Endothelial cell (in vitro differentiated cells): ENCODE measurements around the gene SLC35A3. TPM values are rescaled to one million over a fixed set of nuclear protein-coding genes. Genes with fewer than 3 reads are reported as not detected.

Source experiments
- DNase-seq: peaks from one replicate; pipeline ENCODE4 v3.0.0; 2021; ENCODE audit warnings: low spot score
- H3K27ac Mint-ChIP-seq: one replicate; pipeline ENCODE4 v1.8.0; 2021; ENCODE audit warnings: mixed read lengths, inconsistent platforms; ENCODE audit not compliant: unreplicated experiment
- H3K27me3 Mint-ChIP-seq: one replicate; pipeline ENCODE4 v1.8.0; 2021; ENCODE audit warnings: mild to moderate bottlenecking, moderate library complexity, mixed read lengths, inconsistent platforms; ENCODE audit not compliant: unreplicated experiment
- H3K36me3 Mint-ChIP-seq: one replicate; pipeline ENCODE4 v1.8.0; 2021; ENCODE audit warnings: mild to moderate bottlenecking, low read depth, mixed read lengths, inconsistent platforms; ENCODE audit not compliant: unreplicated experiment
- H3K4me1 Mint-ChIP-seq: one replicate; pipeline ENCODE4 v1.8.0; 2021; ENCODE audit warnings: mild to moderate bottlenecking, mixed read lengths, inconsistent platforms; ENCODE audit not compliant: unreplicated experiment
- H3K4me3 Mint-ChIP-seq: one replicate; pipeline ENCODE4 v1.8.0; 2021; ENCODE audit warnings: mild to moderate bottlenecking, mixed read lengths, inconsistent platforms; ENCODE audit not compliant: unreplicated experiment
- H3K9me3 Mint-ChIP-seq: one replicate; pipeline ENCODE4 v1.8.0; 2021; ENCODE audit warnings: mixed read lengths, inconsistent platforms; ENCODE audit not compliant: unreplicated experiment
- CTCF ChIP-seq: fragments of 200-600 bp; sonication (generic); IDR thresholded peaks from one replicate; pipeline ENCODE4 v1.5.0; 2021; ENCODE audit warnings: antibody characterized with exemption; ENCODE audit not compliant: unreplicated experiment
- total RNA-seq: library from RNA; stranded (reverse); fragmentation: NEBNext Ultra II Directional; extraction: Animal tissue kit (Norgen Biotek cat#: 25700); gene quantifications from one replicate; pipeline ENCODE4 v1.2.1, GENCODE V29; 2021; ENCODE audit not compliant: unreplicated experiment

The SLC35A3 gene
- total RNA-seq, 1 donor from 2014 or later, result 19.0 TPM

GRCh38 chr1:100027212-100027611, 57.4 kb downstream of the SLC35A3 start:
- Mint-ChIP-seq H3K27ac (no peak overlapping the region), H3K9me3 (no peaks in the 10 kb centered on the region), H3K4me1 (no peaks in the 10 kb centered on the region), H3K27me3 (no peaks in the 10 kb centered on the region), H3K36me3 (no peaks in the 10 kb centered on the region), H3K4me3 (no peak overlapping the region)
- no peak for TF ChIP-seq CTCF
- no peak for DNase-seq

- no peak for TF ChIP-seq CTCF
- no peaks in the 10 kb centered on the region for H3K4me1 Mint-ChIP-seq
- no peaks in the 10 kb centered on the region for H3K27me3 Mint-ChIP-seq
- no peak overlapping the region for H3K4me3 Mint-ChIP-seq
- no peak for DNase-seq
- no peak overlapping the region for H3K27ac Mint-ChIP-seq
- no peaks in the 10 kb centered on the region for H3K36me3 Mint-ChIP-seq
- no peaks in the 10 kb centered on the region for H3K9me3 Mint-ChIP-seq
These were observed 59.0 kb downstream of the SLC35A3 start for GRCh38 chr1:100028765-100029164.

GRCh38 chr1:100034470-100034869, 64.7 kb downstream of the SLC35A3 start:
- Mint-ChIP-seq H3K9me3 (no peaks in the 10 kb centered on the region), H3K4me1 (peaks cover 21% of the 10 kb centered on the region), H3K27ac (no peak overlapping the region)

GRCh38 chr1:100035214-100035613, 65.4 kb downstream of the SLC35A3 start:
- Mint-ChIP-seq H3K27ac (peak overlapping the region; percentile 36), H3K9me3 (no peaks in the 10 kb centered on the region), H3K36me3 (peaks cover 7% of the 10 kb centered on the region), H3K27me3 (peaks cover 13% of the 10 kb centered on the region), H3K4me1 (peaks cover 26% of the 10 kb centered on the region), H3K4me3 (peak overlapping the region; percentile 82)
- TF ChIP-seq CTCF, result no peak
- DNase-seq, result no peak

More at GRCh38 chr1:100034470-100034869, 64.7 kb downstream of the SLC35A3 start:
- Mint-ChIP-seq H3K36me3 (peaks cover 7% of the 10 kb centered on the region), H3K27me3 (peaks cover 13% of the 10 kb centered on the region), H3K4me3 (no peak overlapping the region)
- TF ChIP-seq CTCF, result no peak
- DNase-seq, result no peak

DNA sequence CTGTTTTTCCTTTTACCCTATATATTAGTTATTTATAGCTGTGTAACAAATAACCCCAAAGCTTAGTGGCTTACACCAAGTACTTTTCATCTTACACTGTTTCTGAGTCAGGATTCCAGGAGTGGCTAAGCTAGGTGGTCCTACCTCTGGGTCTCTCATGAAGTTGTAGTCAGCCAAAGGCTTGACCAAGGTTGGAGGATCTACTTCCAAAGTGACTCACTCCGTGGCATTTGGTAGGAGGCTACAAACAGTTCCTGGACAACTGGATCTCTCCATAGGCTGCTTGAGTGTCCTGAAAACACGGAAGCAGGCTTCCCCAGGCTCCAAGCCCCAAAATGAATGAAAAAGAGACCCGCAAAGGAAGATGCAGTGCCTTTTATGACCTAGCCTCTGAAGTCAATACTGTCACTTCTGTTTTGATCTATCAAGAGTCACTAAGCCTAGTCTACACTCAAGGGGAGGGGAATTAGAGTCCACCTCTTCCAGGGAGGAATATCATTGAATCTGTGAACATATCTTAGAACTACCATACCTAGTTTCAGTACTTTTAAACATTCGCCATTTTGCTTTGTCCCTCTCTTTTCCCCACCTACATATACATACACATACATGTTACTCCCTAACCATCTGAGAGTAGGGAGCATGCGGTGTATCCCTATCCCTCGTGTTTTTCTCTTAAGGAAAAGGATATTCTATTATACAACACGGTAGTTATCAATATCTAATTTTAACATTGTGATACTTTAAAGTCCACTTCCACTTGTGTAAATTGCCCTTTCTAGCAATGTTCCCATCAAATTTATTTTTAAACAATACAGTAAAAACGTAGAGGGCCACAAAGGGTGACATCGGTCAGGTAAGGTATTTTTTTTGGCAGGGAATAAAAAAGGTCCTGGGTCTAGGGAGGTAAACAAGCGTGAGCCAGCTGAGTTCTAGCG, 67.2 kb downstream of the SLC35A3 start:
- Mint-ChIP-seq H3K36me3 (peaks cover 11% of the 10 kb centered on the region), H3K27ac (peak overlapping the region; percentile 95), H3K4me3 (peak overlapping the region; percentile 100), H3K9me3 (no peaks in the 10 kb centered on the region), H3K4me1 (peaks cover 31% of the 10 kb centered on the region), H3K27me3 (peaks cover 13% of the 10 kb centered on the region)
- no peak for DNase-seq
- TF ChIP-seq CTCF, result no peak
